Brain microvascular endothelial cell (primary cell): ENCODE measurements around the gene ALOXE3.

Experiments used
- DNase-seq: peaks from one replicate; pipeline ENCODE4 v3.0.0-alpha.2; 2020
- H3K27ac ChIP-seq: fragments of 250-450 bp; sonication (Bioruptor Pico); 2 replicates; pipeline ENCODE4 v1.5.1; 2020; ENCODE audit warnings: mild to moderate bottlenecking, moderate library complexity
- H3K27me3 ChIP-seq: fragments of 250-450 bp; sonication (Bioruptor Pico); replicated peaks from 2 replicates; pipeline ENCODE4 v1.5.1; 2020; ENCODE audit warnings: mild to moderate bottlenecking
- H3K36me3 ChIP-seq: fragments of 250-450 bp; sonication (Bioruptor Pico); replicated peaks from 2 replicates; pipeline ENCODE4 v1.5.1; 2020; ENCODE audit warnings: mild to moderate bottlenecking
- H3K4me3 ChIP-seq: 2 replicates; pipeline ENCODE4 v1.5.1; 2011; ENCODE audit warnings: low read depth, mild to moderate bottlenecking, control low read depth, low read length, moderate library complexity
- CTCF ChIP-seq: IDR thresholded peaks from 2 replicates; pipeline ENCODE4 v1.5.1; 2011; ENCODE audit warnings: low read depth, mild to moderate bottlenecking, moderate library complexity, low read length, control low read depth, inconsistent platforms; ENCODE audit errors: missing control alignments
- in situ Hi-C: cut with HindIII; loops from 2 replicates; pipeline ENCODE4 v1.10.0; 2017; ENCODE audit warnings: low sequenced_read_pairs, low pct_ligation_motif_present

Gene ALOXE3

GRCh38 chr17:8122924-8123694 lies 4.8 kb upstream of the ALOXE3 start:
- Histone ChIP-seq H3K36me3 (no peaks in the 10 kb centered on the region), H3K27ac (no peak overlapping the region), H3K27me3 (no peaks in the 10 kb centered on the region), H3K4me3 (peak overlapping the region; percentile 66)
- TF ChIP-seq CTCF: no peak
- in situ Hi-C loops: no loop called here
- no peak for DNase-seq

DNA sequence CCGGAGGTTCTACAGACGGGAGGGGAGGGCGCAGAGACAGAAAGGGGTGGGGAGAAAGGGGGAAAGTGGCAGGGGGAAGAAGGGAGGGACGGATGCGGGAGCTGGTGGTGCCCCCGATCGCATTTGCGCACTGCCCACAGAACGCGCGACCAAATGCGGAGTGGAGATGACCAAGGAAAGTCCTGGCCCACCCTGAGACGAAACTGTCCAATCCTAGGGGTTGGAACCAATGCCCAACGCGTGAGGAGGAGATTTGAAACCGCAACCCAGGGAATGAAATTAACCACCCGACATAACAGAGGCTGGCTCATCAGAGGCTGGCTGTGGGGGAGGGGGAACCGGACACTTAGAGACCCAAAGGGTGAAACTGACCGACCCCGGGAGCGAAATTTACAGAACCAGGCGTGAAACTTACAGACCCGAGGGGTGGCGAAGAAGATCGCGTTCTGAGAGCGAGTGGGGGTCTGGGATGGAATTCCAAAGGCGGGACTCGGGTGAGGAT lies 4.2 kb upstream of the ALOXE3 start:
- no peak for TF ChIP-seq CTCF
- Histone ChIP-seq H3K36me3 (no peaks in the 10 kb centered on the region), H3K27ac (no peak overlapping the region), H3K4me3 (peak overlapping the region; percentile 66), H3K27me3 (no peaks in the 10 kb centered on the region)
- in situ Hi-C loops: no loop called here
- no peak for DNase-seq

DNA sequence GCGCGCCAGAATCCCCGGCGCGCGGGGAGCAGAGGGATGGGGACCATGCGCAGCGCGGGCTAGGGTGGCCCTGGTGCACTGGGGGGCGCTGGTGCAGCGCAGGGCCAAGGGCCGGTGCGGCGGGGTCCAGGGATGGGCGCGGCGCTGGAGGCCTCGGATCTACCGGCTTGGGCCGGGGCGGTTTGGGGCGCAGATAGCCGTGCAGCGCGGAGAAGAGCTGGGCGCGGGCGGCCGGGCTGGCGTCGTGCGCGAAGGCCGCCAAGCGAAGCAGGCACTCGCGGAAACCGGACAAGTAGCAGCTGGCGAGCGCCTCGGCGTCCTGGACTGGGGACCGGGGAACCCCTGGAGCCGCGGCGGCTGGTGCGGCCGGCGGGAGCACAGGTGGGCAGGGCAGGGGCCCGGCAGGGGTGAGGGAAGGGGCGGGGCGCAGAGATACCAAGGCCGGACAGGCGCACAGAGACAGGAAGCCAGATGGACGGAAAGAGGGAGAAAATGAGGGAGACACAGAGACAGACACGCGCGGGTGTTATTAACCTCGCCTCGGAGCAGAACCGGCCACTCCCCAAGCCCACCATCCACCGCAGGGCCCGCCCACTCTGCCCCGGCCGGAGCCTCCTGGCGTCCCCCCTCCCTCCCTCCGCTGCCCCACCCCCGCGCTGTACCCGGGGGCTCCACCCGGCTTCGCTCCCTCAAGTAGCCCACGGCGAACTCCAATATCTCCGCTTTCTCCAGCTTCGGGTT lies 3.5 kb upstream of the ALOXE3 start:
- peak; percentile 46 for TF ChIP-seq CTCF
- DNase-seq: peak; percentile 47
- peak overlapping the region; percentile 66 for H3K4me3 ChIP-seq
- H3K27ac ChIP-seq: no peak overlapping the region
- no peaks in the 10 kb centered on the region for H3K27me3 ChIP-seq
- no peaks in the 10 kb centered on the region for H3K36me3 ChIP-seq
- in situ Hi-C loops: no loop called here

GRCh38 chr17:8121407-8121680 lies 3.0 kb upstream of the ALOXE3 start:
- Histone ChIP-seq H3K36me3 (no peaks in the 10 kb centered on the region), H3K27ac (no peak overlapping the region), H3K27me3 (peaks cover 3% of the 10 kb centered on the region), H3K4me3 (peak overlapping the region; percentile 66)
- TF ChIP-seq CTCF: no peak
- in situ Hi-C loops: no loop called here
- no peak for DNase-seq

GRCh38 chr17:8120520-8121406 lies 2.4 kb upstream of the ALOXE3 start:
- Histone ChIP-seq H3K27me3 (peaks cover 8% of the 10 kb centered on the region), H3K36me3 (no peaks in the 10 kb centered on the region), H3K4me3 (peak overlapping the region; percentile 66), H3K27ac (no peak overlapping the region)
- in situ Hi-C loops: no loop called here
- peak; percentile 63 for TF ChIP-seq CTCF
- DNase-seq: peak; percentile 66
